Vagina (tissue), 2 donors: ENCODE data around the gene ZNF439. TPM values are rescaled to one million over a fixed set of nuclear protein-coding genes. Genes with fewer than 3 reads are reported as not detected.
"Not testable (repeated sequence)": the region's sequence is repeated elsewhere in the genome, so short reads cannot be mapped to it uniquely, and the experiment has no call there.

Experiments
- DNase-seq, 2 donors: peaks; one replicate each; pipeline ENCODE4 v3.0.0-alpha.2; 2017; ENCODE audit errors: extremely low spot score in 2 of 2
- H3K27ac ChIP-seq: fragments of 200-600 bp; sonication (generic); one replicate; pipeline ENCODE4 v1.5.1; 2019
- H3K27me3 ChIP-seq: fragments of 200-600 bp; sonication (generic); one replicate; pipeline ENCODE4 v1.5.1; 2019
- H3K36me3 ChIP-seq, 2 donors: fragments of 200-600 bp; sonication (generic); one replicate each; pipeline ENCODE4 v1.5.1; 2017 to 2019
- H3K4me1 ChIP-seq: fragments of 200-600 bp; sonication (generic); one replicate; pipeline ENCODE4 v1.5.1; 2019
- H3K4me3 ChIP-seq, 2 donors: fragments of 200-600 bp; sonication (generic); 1 replicate in 1 of 2; 2 replicates in 1 of 2; pipeline ENCODE4 v1.5.1; 2016 to 2019
- H3K9me3 ChIP-seq: fragments of 200-600 bp; sonication (generic); one replicate; pipeline ENCODE4 v1.5.1; 2019
- POLR2A ChIP-seq, 2 donors: fragments of 450-650 bp; IDR thresholded peaks; one replicate each; pipeline ENCODE4 v1.6.1; 2017; ENCODE audit warnings: antibody characterized with exemption in 2 of 2, mild to moderate bottlenecking in 2 of 2, moderate library complexity in 2 of 2
- POLR2AphosphoS5 ChIP-seq, 2 donors: sonication (generic); formaldehyde crosslinking; IDR thresholded peaks; one replicate each; pipeline ENCODE4 v1.9.0; 2017; ENCODE audit warnings: antibody characterized with exemption in 2 of 2, mild to moderate bottlenecking in 2 of 2, low read depth in 1 of 2; ENCODE audit not compliant: insufficient read depth in 1 of 2
- intact Hi-C: fragments of 100-400 bp; cut with DNase I; formaldehyde crosslinking; loops from one replicate; pipeline ENCODE4 v1.15.1; 2023
- total RNA-seq: library from RNA; depleted of rRNA; stranded (reverse); fragments of >200 nt; gene quantifications from one replicate; pipeline ENCODE4 v1.2.3, GENCODE V29; 2016
- TF ChIP-seq, protein P1 (sequence below), 3 experiments: fragments of 450-650 bp in 2 of 3; fragments of 200-600 bp in 1 of 3; sonication (generic) in 1 of 3; IDR thresholded peaks; one replicate each; pipeline ENCODE4 v1.5.1; 2017 to 2019; ENCODE audit warnings: antibody characterized with exemption in 3 of 3, mild to moderate bottlenecking in 2 of 3, moderate library complexity in 2 of 3

ZNF439 gene
- total RNA-seq, 1 donor from 2014 or later = 5.9 TPM

- DNase-seq = no peak
- intact Hi-C loops = no loop called here
- TF ChIP-seq POLR2AphosphoS5 (IDR thresholded peaks at IDR 0.05; ENCODE audit: insufficient read depth in 1 of 2, low read depth in 1 of 2) (no peak), POLR2A (IDR thresholded peaks at IDR 0.05) (no peak)
- TF ChIP-seq, protein P1, sequence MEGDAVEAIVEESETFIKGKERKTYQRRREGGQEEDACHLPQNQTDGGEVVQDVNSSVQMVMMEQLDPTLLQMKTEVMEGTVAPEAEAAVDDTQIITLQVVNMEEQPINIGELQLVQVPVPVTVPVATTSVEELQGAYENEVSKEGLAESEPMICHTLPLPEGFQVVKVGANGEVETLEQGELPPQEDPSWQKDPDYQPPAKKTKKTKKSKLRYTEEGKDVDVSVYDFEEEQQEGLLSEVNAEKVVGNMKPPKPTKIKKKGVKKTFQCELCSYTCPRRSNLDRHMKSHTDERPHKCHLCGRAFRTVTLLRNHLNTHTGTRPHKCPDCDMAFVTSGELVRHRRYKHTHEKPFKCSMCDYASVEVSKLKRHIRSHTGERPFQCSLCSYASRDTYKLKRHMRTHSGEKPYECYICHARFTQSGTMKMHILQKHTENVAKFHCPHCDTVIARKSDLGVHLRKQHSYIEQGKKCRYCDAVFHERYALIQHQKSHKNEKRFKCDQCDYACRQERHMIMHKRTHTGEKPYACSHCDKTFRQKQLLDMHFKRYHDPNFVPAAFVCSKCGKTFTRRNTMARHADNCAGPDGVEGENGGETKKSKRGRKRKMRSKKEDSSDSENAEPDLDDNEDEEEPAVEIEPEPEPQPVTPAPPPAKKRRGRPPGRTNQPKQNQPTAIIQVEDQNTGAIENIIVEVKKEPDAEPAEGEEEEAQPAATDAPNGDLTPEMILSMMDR (IDR thresholded peaks at IDR 0.05) = no peak
- Histone ChIP-seq H3K4me1 (no peaks in the 10 kb centered on the region), H3K4me3 (no peak overlapping the region), H3K9me3 (peaks cover 32% of the 10 kb centered on the region), H3K27ac (no peak overlapping the region), H3K36me3 (peaks cover under 1 to 17% of the 10 kb centered on the region in 2 donors), H3K27me3 (no peaks in the 10 kb centered on the region)
Observed at GRCh38 chr19:11872624-11873023, 24.1 kb downstream of the ZNF439 start.

DNA sequence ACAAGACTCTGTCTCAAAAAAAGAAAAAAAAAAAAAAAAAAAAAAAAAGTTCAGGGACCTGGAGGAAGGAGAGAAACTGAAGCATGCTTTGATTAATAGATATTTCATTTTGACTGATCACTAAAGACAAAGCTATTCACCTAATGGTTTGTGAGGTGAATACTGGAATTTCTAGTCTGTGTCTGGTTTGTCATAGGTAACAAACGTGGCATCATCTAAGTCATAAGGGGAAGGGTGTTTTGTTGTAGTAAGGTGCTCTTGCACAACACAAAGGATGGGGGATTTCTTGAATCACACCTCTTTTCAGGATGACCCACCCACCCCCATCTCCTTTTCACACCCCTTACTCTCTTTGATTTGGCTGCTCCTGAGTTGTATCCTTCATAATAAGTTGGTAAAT lies 25.2 kb downstream of the ZNF439 start:
- Histone ChIP-seq H3K4me3 (no peak overlapping the region), H3K9me3 (peaks cover 21% of the 10 kb centered on the region), H3K27me3 (no peaks in the 10 kb centered on the region), H3K36me3 (peaks cover 0 to 5% of the 10 kb centered on the region in 2 donors), H3K27ac (no peak overlapping the region), H3K4me1 (no peaks in the 10 kb centered on the region)
- intact Hi-C loops = no loop called here
- TF ChIP-seq POLR2A (IDR thresholded peaks at IDR 0.05) (no peak), POLR2AphosphoS5 (IDR thresholded peaks at IDR 0.05; ENCODE audit: insufficient read depth in 1 of 2, low read depth in 1 of 2) (no peak)
- TF ChIP-seq, protein P1 (IDR thresholded peaks at IDR 0.05) = no peak
- no peak for DNase-seq

DNA sequence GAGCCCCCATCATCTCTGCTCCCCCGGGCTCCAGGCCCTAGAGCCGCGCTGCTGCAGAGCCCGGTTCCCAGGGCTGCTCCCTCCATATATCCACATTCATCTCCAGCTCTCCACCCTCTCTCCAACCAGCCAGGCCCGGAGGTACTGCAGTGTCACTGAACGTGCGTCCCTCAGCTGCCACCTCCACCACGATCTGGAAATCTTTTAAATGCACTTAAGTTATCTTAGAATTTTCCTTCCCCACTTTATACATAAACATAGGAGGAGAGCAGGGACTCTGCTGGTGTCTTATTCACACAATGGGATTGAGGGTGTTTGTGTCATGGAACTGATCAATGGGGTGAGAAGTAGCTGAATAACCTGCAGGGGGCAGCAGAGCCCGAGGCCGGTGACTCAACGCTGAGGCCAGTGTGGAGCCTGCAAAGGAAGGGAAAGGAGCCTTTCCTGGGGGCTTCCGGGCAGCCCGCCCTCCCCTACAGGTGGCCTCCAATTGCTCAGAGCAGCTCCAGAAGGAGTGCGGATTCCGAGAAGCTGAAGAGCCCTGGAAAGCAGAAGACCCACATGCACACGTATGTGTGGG lies 31.3 kb downstream of the ZNF439 start:
- H3K9me3 ChIP-seq, H3K4me3 ChIP-seq, DNase-seq, H3K27ac ChIP-seq, H3K4me1 ChIP-seq, intact Hi-C loops, H3K27me3 ChIP-seq, H3K36me3 ChIP-seq: not testable (repeated sequence)
- TF ChIP-seq, protein P1 (IDR thresholded peaks at IDR 0.05) = peak in 1 of 3 experiments; percentile 13

DNA sequence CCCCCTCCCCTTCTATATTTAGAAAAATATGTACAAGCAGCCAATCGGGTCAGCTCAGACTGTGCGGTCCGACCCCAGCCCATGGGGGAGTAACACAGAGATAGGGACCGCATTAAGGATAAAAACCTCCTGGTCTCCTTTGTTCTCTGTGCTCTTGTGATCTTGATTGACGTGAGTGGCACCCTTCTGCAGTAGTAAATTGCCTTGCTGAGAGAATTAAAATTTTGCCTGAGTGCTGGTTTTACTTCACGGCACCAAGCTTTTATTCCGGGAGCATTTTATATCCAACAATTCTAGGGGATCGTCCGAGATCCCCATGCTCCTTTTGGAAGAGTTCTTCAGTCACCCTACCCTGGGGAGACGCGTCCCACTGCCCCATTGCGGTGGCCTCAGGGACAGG lies 32.1 kb downstream of the ZNF439 start:
- no peaks in the 10 kb centered on the region for H3K36me3 ChIP-seq
- TF ChIP-seq POLR2AphosphoS5 (IDR thresholded peaks at IDR 0.05; ENCODE audit: insufficient read depth in 1 of 2, low read depth in 1 of 2) (no peak), POLR2A (IDR thresholded peaks at IDR 0.05) (no peak)
- TF ChIP-seq, protein P1 (IDR thresholded peaks at IDR 0.05) = no peak

GRCh38 chr19:11881151-11881800 lies 32.8 kb downstream of the ZNF439 start:
- Histone ChIP-seq H3K27ac (no peak overlapping the region), H3K4me1 (no peaks in the 10 kb centered on the region), H3K27me3 (no peaks in the 10 kb centered on the region), H3K36me3 (no peaks in the 10 kb centered on the region), H3K4me3 (no peak overlapping the region), H3K9me3 (no peaks in the 10 kb centered on the region)
- TF ChIP-seq POLR2AphosphoS5 (IDR thresholded peaks at IDR 0.05; ENCODE audit: insufficient read depth in 1 of 2, low read depth in 1 of 2) = no peak
- TF ChIP-seq, protein P1 (IDR thresholded peaks at IDR 0.05) = peak in 2 of 3 experiments; percentile 62 to 69
- intact Hi-C loops = no loop called here
- no peak for DNase-seq

More for the DNA sequence above, 32.1 kb downstream of the ZNF439 start:
- no peak overlapping the region for H3K4me3 ChIP-seq
- no peak overlapping the region for H3K27ac ChIP-seq
- no peaks in the 10 kb centered on the region for H3K9me3 ChIP-seq
- no peaks in the 10 kb centered on the region for H3K27me3 ChIP-seq
- no peaks in the 10 kb centered on the region for H3K4me1 ChIP-seq
- no peak for DNase-seq
- intact Hi-C loops = no loop called here
